GM12878 (cell line): ENCODE data around the gene ELAVL3. TPM values are rescaled to one million over a fixed set of nuclear protein-coding genes. Genes with fewer than 3 reads are reported as not detected.
"Not testable (repeated sequence)": the region's sequence is repeated elsewhere in the genome, so short reads cannot be mapped to it uniquely, and the experiment has no call there.

Experiments
- ATAC-seq: fragments of 200-7000 bp; cut with Tn5 transposase; 3 replicates; pipeline ENCODE4 v1.9.1; 2020; ENCODE audit warnings: mild to moderate bottlenecking, moderate library complexity
- BruUV-seq: library from RNA; stranded (reverse); fragments of 400-500 nt; replicated peaks from 2 replicates; lab custom pipeline; 2021; lab: Mats Ljungman, UMichigan
- CTCF ChIA-PET: fragments of 300-600 bp; sonication (Branson Sonifier 250); formaldehyde crosslinking; extraction: SDS; loops from one replicate; lab custom pipeline; 2021; ENCODE audit warnings: inconsistent platforms; lab: Yijun Ruan, JAX
- POLR2A ChIA-PET: fragments of 350-600 bp; formaldehyde crosslinking; extraction: SDS; loops from one replicate; lab custom pipeline; 2021; ENCODE audit warnings: inconsistent platforms; lab: Charles Lee
- RAD21 ChIA-PET: fragments of 300-600 bp; sonication (Branson Sonifier 250); formaldehyde crosslinking; loops from one replicate; lab custom pipeline; 2023; ENCODE audit warnings: antibody characterized with exemption; ENCODE audit not compliant: unreplicated experiment; lab: Charles Lee
- SMC1A ChIA-PET: fragments of 300-600 bp; sonication (Branson Sonifier 250); formaldehyde crosslinking; loops from one replicate; lab custom pipeline; 2023; ENCODE audit not compliant: unreplicated experiment, uncharacterized antibody; lab: Charles Lee
- DNase-seq: peaks from one replicate; pipeline ENCODE4 v3.0.0-alpha.2; 2011; ENCODE audit warnings: low read depth, low spot score
- FAIRE-seq: peaks from 3 replicates; lab custom pipeline; 2011; peaks lifted over from hg19 to GRCh38; lab: Jason Lieb, UNC
- H2AFZ ChIP-seq: 2 replicates; pipeline ENCODE4 v1.6.0; 2011; ENCODE audit warnings: low read depth, low read length, control low read depth; ENCODE audit not compliant: control insufficient read depth
- H3K27ac ChIP-seq: 2 replicates; pipeline ENCODE4 v1.5.1; 2011; ENCODE audit warnings: control low read depth; ENCODE audit not compliant: control insufficient read depth, insufficient read depth
- H3K27me3 ChIP-seq, 2 experiments: replicated peaks in 1 of 2; 2 replicates each; pipeline versions ENCODE4 v1.6.0 to v1.6.1; 2011; ENCODE audit warnings: low read length in 1 of 2; ENCODE audit not compliant: control insufficient read depth in 2 of 2, insufficient read depth in 2 of 2
- H3K36me3 ChIP-seq, 2 experiments: 2 replicates each; pipeline ENCODE4 v1.5.1; 2011; ENCODE audit warnings: low read length in 1 of 2; ENCODE audit not compliant: control insufficient read depth in 2 of 2, insufficient read depth in 2 of 2
- H3K4me1 ChIP-seq: 2 replicates; pipeline ENCODE4 v1.6.1; 2011; ENCODE audit warnings: mild to moderate bottlenecking, low read length, moderate library complexity, mixed read lengths; ENCODE audit not compliant: control insufficient read depth, insufficient read depth
- H3K4me2 ChIP-seq: 2 replicates; pipeline ENCODE4 v1.6.0; 2011; ENCODE audit warnings: control low read depth; ENCODE audit not compliant: control insufficient read depth, insufficient read depth
- H3K4me3 ChIP-seq: fragments of 200-600 bp; sonication (generic); 2 replicates; pipeline ENCODE4 v1.5.1; 2016
- H3K79me2 ChIP-seq: 2 replicates; pipeline ENCODE4 v1.6.0; 2011; ENCODE audit warnings: low read length; ENCODE audit not compliant: control insufficient read depth, insufficient read depth
- H3K9ac ChIP-seq: 2 replicates; pipeline ENCODE4 v1.8.0; 2011; ENCODE audit warnings: low read length, control low read depth, mixed read lengths; ENCODE audit not compliant: control insufficient read depth, insufficient read depth
- H3K9me3 ChIP-seq: replicated peaks from 3 replicates; pipeline ENCODE4 v1.5.1; 2011; ENCODE audit warnings: mild to moderate bottlenecking, low read length; ENCODE audit not compliant: control insufficient read depth, insufficient read depth
- H4K20me1 ChIP-seq: 2 replicates; pipeline ENCODE4 v1.6.0; 2011; ENCODE audit not compliant: control insufficient read depth, insufficient read depth
- EGR1 ChIP-seq, 2 experiments: IDR thresholded peaks; 1 replicate in 1 of 2; 2 replicates in 1 of 2; pipeline ENCODE4 v1.6.1; 2011 to 2012; ENCODE audit warnings: low read depth in 2 of 2, low read length in 2 of 2, borderline replicate concordance in 1 of 2, mild to moderate bottlenecking in 1 of 2, moderate library complexity in 1 of 2
- FOXK2 ChIP-seq: fragments of 450-650 bp; IDR thresholded peaks from 2 replicates; pipeline ENCODE4 v1.6.1; 2017; ENCODE audit warnings: mild to moderate bottlenecking, moderate library complexity
- POU2F2 ChIP-seq: IDR thresholded peaks from 3 replicates; pipeline ENCODE4 v1.6.1; 2011; ENCODE audit warnings: low read depth, mild to moderate bottlenecking, low read length, borderline replicate concordance
- WGBS: methylation state at CpG from one replicate; pipeline ENCODE4 v1.1.6; 2016; ENCODE audit warnings: low lambda C conversion rate; ENCODE audit not compliant: insufficient replicate concordance, insufficient coverage; ENCODE audit errors: missing lambda C conversion rate; 5-methylcytosine and 5-hydroxymethylcytosine counted together
- in situ Hi-C: fragments of 300-500 bp; cut with MboI; formaldehyde crosslinking; loops from 9 replicates; pipeline ENCODE4 v1.14.3; 2018; ENCODE audit warnings: mixed read lengths
- intact Hi-C: fragments of 100-400 bp; cut with micrococcal nuclease; formaldehyde crosslinking; loops from one replicate; pipeline ENCODE4 v1.14.2; 2022; ENCODE audit not compliant: unreplicated experiment
- polyA plus RNA-seq, 11 experiments: library from polyadenylated mRNA; depleted of rRNA in 4 of 11; unstranded in 6 of 11; stranded (reverse) in 5 of 11; fragments of >200 nt; fragmentation: Nextera tagmentation in 4 of 11; fragmentation: Illumina TruSeq in 1 of 11; extraction: Ambion mirVana in 4 of 11; extraction: Trizol in 1 of 11; gene quantifications; 1 replicate in 1 of 11; 2 replicates in 10 of 11; pipeline versions ENCODE4 v1.2.1 to v1.2.3, GENCODE V29; 2011 to 2016; ENCODE audit warnings: inconsistent platforms in 2 of 11, missing spikeins in 2 of 11, low read depth in 1 of 11
- total RNA-seq, 4 experiments: library from RNA; depleted of rRNA in 3 of 4; stranded (reverse); fragments of >200 nt in 3 of 4; fragmentation: Illumina TruSeq in 1 of 4; extraction: Trizol in 1 of 4; gene quantifications; 2 replicates each; pipeline versions ENCODE4 v1.2.1 to v1.2.3, GENCODE V29; 2013 to 2021
- TF ChIP-seq, protein P1 (sequence below): fragments of 450-650 bp; IDR thresholded peaks from 2 replicates; pipeline ENCODE4 v1.6.1; 2016; ENCODE audit warnings: mild to moderate bottlenecking
- TF ChIP-seq, protein P2 (sequence below): IDR thresholded peaks from 2 replicates; pipeline ENCODE4 v1.6.1; 2011; ENCODE audit warnings: low read depth, low read length, improper control_type of control experiment, borderline replicate concordance
- TF ChIP-seq, protein P3 (sequence below): IDR thresholded peaks from 2 replicates; pipeline ENCODE4 v1.6.1; 2012; ENCODE audit warnings: low read length, inconsistent platforms

ELAVL3 gene
- total and polyA plus RNA-seq, 10 of the 15 experiments (the other 5 are each of a cell fraction or from before 2014, with no cell fraction given): under 0.01 to 0.05 (median 0.01) TPM; not detected in 7

DNA sequence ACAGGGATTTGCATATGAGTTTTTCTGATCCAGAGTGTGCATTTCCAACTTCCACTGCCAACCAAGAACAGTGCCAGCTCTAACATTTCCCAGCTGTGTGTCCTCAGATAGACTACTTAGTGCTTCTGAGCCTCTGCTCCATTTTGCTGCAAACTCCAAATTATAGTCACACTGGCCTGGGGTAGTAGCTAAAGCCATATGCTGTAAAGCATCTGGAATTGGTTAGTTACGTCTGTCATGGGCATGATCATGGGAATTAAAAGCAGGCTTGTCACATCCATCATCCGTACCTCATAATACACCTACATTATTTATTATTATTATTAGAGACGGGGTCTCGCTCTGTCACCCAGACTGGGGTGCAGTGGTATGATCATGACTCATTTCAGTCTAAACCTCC lies 7.1 kb downstream of the ELAVL3 start (continued):
- TF ChIP-seq, protein P1, sequence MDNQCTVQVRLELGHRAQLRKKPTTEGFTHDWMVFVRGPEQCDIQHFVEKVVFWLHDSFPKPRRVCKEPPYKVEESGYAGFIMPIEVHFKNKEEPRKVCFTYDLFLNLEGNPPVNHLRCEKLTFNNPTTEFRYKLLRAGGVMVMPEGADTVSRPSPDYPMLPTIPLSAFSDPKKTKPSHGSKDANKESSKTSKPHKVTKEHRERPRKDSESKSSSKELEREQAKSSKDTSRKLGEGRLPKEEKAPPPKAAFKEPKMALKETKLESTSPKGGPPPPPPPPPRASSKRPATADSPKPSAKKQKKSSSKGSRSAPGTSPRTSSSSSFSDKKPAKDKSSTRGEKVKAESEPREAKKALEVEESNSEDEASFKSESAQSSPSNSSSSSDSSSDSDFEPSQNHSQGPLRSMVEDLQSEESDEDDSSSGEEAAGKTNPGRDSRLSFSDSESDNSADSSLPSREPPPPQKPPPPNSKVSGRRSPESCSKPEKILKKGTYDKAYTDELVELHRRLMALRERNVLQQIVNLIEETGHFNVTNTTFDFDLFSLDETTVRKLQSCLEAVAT: no peak
- no peak for TF ChIP-seq EGR1 (IDR thresholded peaks at IDR 0.05; ENCODE audit: borderline replicate concordance in 1 of 2, low read depth in 2 of 2, low read length in 2 of 2)
- no peak for TF ChIP-seq FOXK2
- TF ChIP-seq, protein P2, sequence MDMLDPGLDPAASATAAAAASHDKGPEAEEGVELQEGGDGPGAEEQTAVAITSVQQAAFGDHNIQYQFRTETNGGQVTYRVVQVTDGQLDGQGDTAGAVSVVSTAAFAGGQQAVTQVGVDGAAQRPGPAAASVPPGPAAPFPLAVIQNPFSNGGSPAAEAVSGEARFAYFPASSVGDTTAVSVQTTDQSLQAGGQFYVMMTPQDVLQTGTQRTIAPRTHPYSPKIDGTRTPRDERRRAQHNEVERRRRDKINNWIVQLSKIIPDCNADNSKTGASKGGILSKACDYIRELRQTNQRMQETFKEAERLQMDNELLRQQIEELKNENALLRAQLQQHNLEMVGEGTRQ: no peak
- TF ChIP-seq, protein P3, sequence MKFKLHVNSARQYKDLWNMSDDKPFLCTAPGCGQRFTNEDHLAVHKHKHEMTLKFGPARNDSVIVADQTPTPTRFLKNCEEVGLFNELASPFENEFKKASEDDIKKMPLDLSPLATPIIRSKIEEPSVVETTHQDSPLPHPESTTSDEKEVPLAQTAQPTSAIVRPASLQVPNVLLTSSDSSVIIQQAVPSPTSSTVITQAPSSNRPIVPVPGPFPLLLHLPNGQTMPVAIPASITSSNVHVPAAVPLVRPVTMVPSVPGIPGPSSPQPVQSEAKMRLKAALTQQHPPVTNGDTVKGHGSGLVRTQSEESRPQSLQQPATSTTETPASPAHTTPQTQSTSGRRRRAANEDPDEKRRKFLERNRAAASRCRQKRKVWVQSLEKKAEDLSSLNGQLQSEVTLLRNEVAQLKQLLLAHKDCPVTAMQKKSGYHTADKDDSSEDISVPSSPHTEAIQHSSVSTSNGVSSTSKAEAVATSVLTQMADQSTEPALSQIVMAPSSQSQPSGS: no peak
- TF ChIP-seq POU2F2: no peak

DNA sequence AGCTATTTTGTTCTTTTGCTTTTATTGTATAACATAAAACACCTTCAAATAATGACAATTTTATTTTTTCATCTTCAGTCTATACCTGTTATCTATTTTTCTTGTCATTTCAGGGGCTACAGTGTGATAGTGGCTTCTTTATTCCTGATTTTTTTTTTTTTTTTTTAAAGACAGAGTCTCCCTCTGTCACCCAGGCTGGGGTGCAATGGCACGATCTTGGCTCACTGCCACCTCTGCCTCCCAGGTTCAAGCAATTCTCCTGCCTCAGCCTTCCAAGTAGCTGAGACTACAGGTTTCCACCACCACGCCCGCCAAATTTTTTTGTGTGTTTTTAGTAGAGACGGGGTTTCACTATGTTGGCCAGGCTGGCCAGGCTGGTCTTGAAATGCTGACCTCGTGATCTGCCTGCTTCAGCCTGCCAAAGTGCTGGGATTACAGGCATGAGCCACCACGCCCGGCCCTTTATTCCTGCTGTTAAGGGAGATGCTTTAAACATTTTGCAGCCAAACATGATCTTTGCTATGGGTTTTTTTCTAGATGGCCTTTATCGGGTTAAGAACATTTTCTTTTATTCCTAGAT lies 12.5 kb downstream of the ELAVL3 start:
- H3K4me3 ChIP-seq, in situ Hi-C loops, FAIRE-seq, DNase-seq, ATAC-seq, H3K4me1 ChIP-seq, H3K36me3 ChIP-seq, BruUV-seq, H3K9me3 ChIP-seq, H4K20me1 ChIP-seq, H3K4me2 ChIP-seq, H3K27me3 ChIP-seq, H2AFZ ChIP-seq, H3K9ac ChIP-seq, intact Hi-C loops, H3K27ac ChIP-seq, H3K79me2 ChIP-seq: not testable (repeated sequence)
- ChIA-PET SMC1A (interaction anchor here (1.2 to 1.5 kb wide), 2 partner anchors 16 to 87 kb away, joined by 3 to 4 read pairs; no protein-coding TSS in a partner anchor), CTCF (interaction anchor here (0.8 to 1.8 kb wide), 4 partner anchors 13 to 88 kb away, joined by 3 to 11 read pairs (median 4); no protein-coding TSS in a partner anchor), POLR2A (interaction anchor here (0.7 to 1.0 kb wide), 2 partner anchors 16 to 337 kb away, joined by 4 to 5 read pairs; no protein-coding TSS in a partner anchor), RAD21 (interaction anchor here (0.7 to 0.9 kb wide), 4 partner anchors 14 to 99 kb away, joined by 3 read pairs; no protein-coding TSS in a partner anchor)
- WGBS: 56% methylated on average over 7 of the region's 8 CpGs
